Fibroblast of villous mesenchyme (primary cell): ENCODE data around the gene KCNK5. TPM values are rescaled to one million over a fixed set of nuclear protein-coding genes. Genes with fewer than 3 reads are reported as not detected.

Experiments used
- DNase-seq: peaks from one replicate; pipeline ENCODE4 v3.0.0-alpha.2; 2010; ENCODE audit warnings: low read depth
- H3K4me3 ChIP-seq: 2 replicates; pipeline ENCODE4 v1.5.1; 2011; ENCODE audit warnings: low read depth, mild to moderate bottlenecking, low read length
- total RNA-seq: library from RNA; depleted of rRNA; stranded (reverse); fragments of >200 nt; gene quantifications from 2 replicates; pipeline ENCODE4 v1.2.3, GENCODE V29; 2012
- TF ChIP-seq, protein P1 (sequence below): IDR thresholded peaks from 2 replicates; pipeline ENCODE4 v1.5.1; 2012; ENCODE audit warnings: low read depth, mild to moderate bottlenecking, low read length; ENCODE audit not compliant: insufficient read depth

The KCNK5 gene
- total RNA-seq, 1 donor: not detected

DNA sequence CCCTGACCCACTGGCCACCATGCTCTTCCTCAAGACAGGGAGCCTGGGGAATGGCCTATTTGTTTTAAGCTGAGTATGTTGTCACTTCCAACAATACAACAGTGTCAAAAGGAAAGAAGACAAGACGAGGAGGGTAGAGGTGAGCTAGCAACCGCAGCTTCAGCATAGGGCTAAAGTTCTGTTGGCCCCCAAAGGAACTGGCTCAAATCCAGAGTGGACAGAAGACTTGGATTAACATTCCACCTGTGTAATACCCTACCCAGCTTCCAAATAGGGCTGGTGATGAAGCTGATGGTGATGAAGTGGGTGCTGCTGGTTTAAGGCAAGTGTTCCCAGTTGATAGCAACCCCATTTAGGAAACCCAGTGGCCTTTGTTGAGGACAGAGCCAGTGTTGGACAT, 31.7 kb upstream of the KCNK5 start:
- no peak for DNase-seq
- no peak overlapping the region for H3K4me3 ChIP-seq
- TF ChIP-seq, protein P1, sequence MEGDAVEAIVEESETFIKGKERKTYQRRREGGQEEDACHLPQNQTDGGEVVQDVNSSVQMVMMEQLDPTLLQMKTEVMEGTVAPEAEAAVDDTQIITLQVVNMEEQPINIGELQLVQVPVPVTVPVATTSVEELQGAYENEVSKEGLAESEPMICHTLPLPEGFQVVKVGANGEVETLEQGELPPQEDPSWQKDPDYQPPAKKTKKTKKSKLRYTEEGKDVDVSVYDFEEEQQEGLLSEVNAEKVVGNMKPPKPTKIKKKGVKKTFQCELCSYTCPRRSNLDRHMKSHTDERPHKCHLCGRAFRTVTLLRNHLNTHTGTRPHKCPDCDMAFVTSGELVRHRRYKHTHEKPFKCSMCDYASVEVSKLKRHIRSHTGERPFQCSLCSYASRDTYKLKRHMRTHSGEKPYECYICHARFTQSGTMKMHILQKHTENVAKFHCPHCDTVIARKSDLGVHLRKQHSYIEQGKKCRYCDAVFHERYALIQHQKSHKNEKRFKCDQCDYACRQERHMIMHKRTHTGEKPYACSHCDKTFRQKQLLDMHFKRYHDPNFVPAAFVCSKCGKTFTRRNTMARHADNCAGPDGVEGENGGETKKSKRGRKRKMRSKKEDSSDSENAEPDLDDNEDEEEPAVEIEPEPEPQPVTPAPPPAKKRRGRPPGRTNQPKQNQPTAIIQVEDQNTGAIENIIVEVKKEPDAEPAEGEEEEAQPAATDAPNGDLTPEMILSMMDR: no peak

DNA sequence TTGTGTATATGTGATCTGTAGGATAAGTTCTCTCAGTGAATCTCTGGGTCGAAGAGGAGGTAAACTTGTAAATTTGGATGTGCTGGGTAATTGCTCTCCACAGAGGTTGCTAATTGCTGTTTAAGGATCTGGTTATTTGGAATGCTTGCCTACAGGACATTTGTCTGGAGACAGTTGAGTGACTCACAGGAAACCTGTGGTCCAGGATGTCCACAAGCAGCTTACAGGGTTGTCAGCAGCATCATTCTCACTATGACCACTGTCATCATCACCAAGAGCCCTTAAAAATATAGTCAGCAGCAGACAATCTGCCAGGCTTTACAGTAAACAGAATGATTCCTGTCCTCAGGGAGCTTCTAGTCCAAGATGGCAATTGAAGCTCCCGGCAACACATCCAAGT, 31.2 kb upstream of the KCNK5 start:
- no peak for DNase-seq
- H3K4me3 ChIP-seq: no peak overlapping the region
- TF ChIP-seq, protein P1: no peak

DNA sequence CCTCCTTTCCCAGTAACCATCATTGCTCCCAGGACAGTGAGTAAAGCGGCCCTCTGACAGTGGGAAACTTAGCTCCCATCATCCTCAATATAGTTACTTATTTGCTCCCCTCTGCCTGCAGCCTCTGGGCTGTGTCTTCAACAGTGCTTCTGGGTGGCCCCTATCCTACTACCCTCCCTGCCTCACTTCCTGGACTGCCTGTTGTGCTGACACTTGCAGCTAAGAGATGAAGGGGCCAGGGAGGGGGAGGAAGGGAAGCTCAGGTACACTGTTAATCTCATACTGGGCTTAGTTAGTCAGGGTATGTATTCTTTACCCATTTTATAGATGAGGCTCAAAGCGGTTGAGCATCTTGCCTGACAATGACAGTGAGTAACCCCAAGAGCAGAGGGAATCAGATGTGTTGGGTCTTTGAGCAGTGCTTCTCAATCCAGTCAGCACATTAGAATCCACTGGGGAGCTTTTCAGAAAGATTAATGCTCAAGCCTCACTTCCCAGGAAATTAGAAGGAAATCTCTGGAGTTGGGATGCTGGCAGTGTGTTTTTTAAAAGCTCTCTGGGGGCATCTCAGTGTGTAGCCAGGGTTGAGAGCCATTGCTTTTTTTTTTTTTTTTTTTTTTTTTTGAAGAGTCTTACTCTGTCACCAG, 27.1 kb upstream of the KCNK5 start:
- H3K4me3 ChIP-seq: no peak overlapping the region
- TF ChIP-seq, protein P1: no peak
- no peak for DNase-seq

DNA sequence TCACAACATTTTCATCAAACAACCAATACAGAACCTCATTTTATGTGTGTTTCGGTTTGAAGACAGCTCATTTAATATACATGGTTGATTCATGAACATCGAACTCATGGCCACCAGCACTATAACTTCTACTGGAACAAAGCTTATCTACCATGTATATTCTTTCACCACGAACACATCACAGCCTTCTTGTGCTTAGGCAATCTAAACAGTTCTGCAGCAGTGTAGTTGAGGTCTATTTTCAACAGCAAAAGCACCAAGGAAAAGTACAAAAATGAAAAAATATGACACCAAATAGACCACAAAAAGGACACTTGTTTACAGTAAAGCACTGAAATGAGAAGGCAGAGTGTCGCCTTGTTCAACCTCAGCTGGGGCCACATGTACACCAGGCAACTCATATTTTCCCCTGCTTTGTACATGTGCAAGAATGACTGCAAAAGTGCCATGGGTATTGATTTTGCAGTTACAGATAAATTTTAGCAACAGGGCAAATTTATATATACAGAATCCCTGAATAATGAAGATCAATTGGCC, 25.8 kb upstream of the KCNK5 start:
- TF ChIP-seq, protein P1: no peak
- no peak for DNase-seq
- no peak overlapping the region for H3K4me3 ChIP-seq

DNA sequence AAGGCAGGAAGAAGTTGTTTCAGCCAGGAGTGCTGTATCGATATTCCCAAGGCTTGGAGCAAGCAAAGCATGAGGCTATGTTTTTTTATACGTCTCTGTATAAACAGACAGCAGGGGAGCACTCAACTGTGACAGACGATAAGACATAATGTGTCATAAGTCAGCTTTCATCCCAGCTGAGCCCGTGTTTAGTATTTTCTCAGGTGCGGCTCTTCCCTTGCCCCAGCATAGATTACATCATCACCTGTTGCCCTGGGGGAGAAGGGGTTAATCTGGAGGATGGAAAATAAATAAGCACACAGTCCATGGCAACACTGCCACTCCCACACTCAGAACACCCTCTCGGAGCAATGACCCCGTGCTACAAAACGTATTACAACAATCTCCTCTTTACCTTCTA, 22.1 kb upstream of the KCNK5 start:
- no peak for DNase-seq
- no peak overlapping the region for H3K4me3 ChIP-seq
- TF ChIP-seq, protein P1: no peak

DNA sequence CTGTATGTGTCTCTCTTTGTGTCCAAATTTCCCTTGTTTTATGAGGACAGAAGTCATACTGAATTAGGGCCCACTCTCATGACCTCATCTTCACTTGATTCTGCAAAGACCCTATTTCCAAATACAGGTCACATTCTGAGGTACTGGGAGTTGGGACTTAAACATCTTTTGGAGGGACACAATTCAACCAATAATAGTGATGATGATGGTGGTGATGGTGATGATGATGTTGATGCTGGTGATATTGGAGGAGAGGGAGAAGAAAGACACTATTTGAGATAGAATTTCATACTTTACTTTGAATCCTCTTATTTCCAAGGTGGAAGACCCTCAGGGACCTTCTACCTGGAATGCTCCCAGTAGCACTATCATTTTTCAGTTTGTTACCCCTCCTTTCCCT, 21.2 kb upstream of the KCNK5 start:
- no peak overlapping the region for H3K4me3 ChIP-seq
- DNase-seq: no peak
- TF ChIP-seq, protein P1: no peak

DNA sequence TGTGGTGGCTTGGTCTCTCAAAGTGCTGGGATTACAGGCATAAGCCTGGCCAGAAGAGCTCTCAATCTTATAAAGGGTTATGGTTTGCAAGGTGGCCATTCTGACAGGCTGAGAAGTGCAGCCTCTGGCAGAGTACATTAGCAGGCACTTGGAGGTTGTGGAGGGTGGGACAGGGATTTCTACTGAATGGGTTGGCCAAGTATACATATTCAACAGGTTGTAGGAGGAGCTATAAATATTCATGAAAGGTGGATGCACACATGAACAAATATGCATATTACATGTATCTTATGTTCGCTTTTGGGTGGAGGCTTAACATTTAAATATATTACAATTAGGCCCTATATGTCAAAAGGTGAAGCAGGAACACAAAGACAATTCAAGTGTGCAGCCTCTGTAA, 20.0 kb upstream of the KCNK5 start:
- no peak overlapping the region for H3K4me3 ChIP-seq
- DNase-seq: no peak
- TF ChIP-seq, protein P1: no peak
